AG08396 (cell line): ENCODE data around the gene MAP2K6.

Experiments
- DNase-seq: peaks from one replicate; pipeline ENCODE4 v3.0.0; 2012; ENCODE audit warnings: low spot score, mixed read lengths

The MAP2K6 gene

DNA sequence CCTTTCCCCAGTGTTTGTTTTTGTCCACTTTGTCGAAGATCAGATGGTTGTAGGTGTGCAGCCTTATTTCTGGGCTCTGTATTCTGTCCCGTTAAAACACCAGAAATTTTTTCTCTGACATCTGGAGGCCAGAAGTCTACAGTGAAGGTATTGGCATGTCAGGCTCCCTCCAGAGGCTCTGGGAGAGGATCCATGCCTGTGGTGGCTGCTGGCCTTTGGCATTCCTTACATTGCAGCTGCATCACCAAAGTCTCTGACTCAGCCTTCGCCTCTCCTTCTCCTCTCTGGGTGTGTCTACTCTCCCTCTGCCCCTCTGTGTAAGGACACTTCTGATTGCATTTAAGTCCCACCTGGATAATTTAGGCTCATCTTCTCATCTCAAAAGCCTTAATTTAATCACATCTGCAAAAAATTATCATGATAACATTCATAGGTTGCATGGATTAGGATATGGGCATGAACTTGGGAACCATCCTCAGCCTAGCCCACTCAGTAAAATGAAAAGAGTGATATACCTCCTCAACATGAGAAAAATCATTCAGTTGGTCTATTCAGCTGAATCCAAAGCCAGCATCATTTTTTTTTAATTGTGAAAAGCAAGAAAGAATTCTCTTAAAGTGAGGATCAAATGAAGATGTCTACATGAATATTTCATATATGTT, 78.0 kb downstream of the MAP2K6 start:
- peak; percentile 85 for DNase-seq

DNA sequence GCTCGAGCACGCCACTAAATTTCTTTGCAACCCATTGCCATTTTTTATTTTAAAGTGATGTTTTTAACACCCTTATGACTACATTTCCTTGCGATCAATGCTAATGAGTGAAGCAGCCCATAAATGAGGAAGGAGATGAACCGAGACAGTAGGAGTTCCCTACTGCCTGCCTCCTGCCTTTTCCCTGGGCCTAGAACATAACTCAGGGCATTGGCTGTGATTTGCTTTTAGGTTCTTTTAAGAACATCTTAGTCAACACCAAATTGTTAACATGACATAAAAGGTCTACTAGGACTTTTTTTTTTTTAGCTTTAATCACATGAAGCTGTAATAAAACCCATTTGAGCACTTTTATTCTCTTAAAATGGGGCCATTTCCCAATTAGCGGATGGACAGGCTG, 81.3 kb downstream of the MAP2K6 start:
- no peak for DNase-seq

DNA sequence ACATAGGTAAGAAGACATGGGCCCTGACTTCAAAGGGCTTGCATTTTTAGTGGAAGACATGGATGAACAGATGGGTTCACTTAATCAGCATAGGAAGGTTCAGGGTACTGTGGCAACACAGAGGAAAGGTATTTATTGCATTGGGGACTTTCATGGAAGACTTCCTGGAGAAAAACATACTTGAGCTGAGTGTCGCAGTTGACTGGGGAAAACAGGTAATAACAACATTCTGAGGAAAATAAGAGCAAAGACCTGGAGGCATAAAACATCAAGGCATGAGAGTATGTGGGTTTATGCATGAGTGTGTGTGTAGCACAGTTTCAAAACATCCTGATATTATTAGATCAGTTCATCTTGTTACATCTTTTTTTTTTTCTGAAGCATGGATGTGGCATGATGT, 82.7 kb downstream of the MAP2K6 start:
- DNase-seq, result no peak

DNA sequence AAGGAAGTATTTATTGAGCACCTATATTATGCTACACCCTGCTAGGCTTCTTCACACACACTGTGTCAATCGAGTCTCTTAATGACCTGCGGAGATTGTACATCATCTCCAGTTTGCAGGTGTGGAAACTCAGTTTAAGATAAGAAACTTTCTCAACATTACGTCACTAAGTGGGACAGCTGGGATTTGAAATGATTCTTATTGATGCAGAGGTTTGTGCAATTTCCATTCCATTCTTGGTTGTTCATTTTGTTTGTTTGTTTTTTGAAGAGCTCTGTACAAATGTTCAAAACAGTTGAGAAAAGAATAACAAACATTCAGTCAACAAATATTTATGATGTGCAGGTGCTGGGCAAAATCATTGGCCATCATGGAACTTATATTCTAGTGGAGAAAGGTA, 84.8 kb downstream of the MAP2K6 start:
- DNase-seq, result no peak

DNA sequence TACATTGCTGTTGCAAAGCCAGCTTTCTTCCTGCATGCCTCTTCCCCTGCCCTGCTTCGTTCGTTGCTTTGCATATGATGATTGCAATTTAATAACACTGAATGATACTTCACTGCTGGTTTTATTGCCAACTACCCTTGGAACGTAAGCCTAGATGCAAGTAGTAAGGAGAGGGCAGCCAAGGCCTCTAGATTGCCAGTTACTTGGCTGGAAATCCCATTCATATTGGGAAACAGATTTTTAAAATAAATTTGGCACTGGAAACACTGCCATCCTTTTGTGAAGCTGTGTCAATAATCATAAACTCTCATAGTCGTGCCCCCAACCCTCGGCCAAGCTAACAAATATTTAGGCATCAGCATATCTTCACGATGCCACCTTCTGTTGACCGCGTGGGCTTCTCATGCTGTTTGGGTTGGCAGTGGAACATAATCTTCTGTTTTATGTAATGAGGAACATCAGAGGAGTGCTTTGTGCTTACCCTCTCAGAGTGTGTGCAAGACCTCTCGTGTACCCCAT, 86.5 kb downstream of the MAP2K6 start:
- DNase-seq, result no peak

DNA sequence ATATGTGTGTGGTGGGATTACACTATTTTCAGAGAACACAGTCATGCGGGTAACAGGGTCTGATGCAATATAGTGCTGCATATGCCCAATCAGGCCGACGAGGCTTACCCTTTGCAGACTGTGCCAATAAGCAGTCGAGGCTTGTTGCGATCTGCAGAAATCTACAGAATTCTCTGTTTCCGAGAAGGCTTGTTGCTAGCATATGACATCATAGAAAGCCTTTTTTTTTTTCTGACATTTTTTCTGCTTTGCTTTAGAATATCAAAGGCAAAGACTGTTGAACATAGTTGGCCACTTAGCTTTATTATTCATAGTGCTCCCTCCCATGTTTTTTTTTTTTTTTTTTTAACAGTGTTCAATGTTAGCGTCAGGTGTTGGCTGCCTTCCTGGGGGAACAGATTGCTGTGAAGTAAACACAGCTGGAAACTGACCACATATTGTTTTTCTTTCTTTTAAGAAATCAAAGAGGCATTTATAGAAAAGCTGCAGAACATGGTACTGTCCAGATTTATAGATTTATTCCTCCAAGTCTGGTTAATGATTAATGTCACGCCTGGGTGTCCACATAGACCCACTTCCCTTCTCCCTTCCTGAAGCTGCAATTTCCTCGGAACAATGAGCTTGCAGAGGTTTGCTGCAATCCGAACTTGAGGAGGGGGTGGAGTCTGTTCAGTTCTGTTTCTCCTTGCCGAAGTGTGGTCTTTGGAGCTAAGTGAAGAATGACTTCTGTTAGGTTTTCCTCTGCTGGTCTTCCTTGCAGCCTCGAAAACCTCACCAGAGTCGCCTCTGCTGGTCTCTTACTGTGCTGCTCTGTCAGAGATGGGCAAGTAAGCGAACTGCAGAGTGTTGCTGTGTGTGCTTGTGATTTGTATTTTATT, 87.3 kb downstream of the MAP2K6 start:
- peak; percentile 24 for DNase-seq

DNA sequence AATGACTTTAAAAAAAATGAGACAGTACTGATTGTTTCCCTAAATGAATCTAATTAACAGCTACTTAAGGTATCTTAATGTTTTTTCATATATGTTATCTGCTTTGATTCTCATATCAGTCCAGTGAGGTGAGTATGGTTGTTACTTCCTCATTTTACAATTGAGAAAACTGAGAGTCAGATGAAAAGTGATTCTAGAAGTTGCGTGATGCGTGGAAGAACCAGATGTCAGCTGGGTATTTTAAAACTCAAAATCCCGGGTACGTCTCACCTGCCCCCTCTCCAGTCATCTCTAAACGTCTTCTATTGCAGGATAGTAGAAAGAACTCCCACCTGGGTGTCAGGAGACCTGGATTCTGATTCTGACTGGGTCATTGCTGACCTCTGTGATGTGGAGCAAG, 89.2 kb downstream of the MAP2K6 start:
- DNase-seq, result no peak

DNA sequence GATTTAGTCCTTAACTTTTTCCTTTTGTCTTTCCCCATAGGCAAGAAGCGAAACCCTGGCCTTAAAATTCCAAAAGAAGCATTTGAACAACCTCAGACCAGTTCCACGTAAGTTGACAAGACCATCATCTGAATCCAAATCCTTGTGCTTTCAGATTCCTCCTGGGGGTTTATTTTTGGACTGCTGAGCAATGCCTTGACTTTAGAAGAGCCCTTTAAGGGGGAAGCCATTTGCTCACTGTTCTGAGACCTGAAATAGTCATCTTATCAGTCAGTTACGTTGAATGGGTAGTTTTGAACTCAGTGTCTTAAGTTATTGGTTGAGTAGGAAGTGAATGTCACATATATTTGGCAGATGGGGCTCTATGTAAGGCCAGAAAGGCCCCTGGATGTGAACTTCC, 91.2 kb downstream of the MAP2K6 start:
- DNase-seq, result no peak

DNA sequence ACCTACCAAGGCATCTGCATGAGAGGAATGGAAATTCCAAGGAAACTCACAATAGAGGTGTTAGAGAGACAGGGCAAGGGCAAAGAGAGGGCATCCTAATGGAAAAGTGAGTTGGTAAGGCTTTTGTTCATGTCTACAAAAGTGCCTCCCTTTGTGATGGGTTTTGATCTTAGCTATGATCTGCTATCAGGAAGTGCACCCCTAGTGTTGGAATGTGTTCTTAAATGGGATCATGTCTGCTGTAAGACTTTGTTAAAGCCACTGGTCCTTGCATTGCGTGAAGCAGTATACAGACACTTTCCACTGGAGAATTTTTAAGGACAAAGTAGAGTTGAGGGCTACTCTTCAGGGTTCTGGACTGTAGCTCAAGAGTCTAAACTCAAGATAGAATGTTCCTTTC, 92.0 kb downstream of the MAP2K6 start:
- no peak for DNase-seq

DNA sequence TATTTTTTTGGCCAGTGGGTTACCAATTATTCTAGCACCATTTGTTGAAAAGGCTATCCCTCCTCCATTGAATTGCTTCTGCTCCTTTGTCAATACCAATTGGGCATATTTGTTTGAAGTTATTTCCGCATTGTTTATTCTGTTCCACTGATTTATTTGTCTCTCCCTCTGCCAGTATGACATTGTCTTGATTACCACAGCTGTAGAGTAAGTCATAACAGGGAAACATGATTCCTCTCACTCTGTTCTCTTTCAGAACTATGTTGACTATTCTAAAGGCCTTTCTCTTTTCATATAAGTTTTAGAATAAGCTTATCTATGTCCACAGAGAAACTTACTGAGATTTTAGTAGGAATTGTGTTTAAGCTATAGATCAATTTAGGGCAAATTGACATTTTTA, 94.3 kb downstream of the MAP2K6 start:
- DNase-seq, result no peak

DNA sequence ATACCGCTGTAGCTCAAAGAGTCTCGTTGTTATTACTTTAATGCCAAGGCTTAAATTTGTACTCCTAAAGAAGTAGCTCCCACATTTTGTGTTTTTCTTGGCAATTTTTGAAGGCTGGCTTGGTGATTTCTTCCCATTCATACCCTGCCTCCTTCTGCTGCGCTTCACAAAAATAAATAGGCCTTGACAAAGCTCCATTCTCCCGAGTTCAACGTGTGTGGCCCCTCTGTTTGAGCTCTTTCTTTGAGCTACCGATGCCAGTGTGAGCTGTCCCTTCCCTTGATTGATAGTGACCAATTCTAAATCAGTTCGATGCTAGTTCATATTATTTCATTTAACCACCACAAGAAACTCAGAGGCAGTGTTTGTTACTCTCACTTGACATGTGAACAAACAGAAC, 96.8 kb downstream of the MAP2K6 start:
- DNase-seq, result no peak

DNA sequence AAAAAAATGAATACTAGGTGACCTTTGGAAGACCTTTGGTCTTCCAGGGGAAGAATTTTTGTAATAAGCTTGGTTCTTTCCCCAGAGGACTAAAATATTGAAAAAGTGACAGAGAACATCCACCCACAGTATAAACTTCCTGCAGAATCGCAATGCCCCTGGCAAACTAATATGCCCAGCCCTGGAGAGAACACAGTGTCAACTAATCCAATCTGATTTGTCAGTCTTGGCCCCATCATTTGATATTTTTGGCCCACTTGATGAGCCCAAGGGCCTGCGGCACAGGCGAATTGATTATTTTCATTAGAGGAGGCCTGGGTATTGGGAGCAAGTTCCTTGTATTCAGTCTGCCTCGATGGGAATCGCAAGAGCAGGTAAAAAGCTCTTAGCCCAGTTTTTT, 98.4 kb downstream of the MAP2K6 start:
- no peak for DNase-seq

DNA sequence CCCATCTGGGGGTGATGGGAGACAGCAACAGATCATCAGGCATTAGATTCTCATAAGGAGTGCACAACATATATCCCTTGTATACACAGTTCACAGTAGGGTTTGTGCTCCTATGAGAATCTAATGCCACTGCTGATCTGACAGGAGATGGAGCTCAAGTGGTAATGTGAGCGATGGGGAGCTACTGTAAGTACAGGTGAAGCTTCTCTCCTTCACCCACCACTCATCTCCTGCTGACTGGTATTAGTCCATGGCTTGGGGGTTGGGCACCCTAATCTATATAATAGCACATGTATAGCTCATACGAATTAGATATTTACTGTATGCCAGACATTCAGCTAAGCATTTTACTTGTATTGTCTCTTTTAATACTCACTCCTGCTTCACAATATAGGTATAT, 101.7 kb downstream of the MAP2K6 start:
- no peak for DNase-seq

DNA sequence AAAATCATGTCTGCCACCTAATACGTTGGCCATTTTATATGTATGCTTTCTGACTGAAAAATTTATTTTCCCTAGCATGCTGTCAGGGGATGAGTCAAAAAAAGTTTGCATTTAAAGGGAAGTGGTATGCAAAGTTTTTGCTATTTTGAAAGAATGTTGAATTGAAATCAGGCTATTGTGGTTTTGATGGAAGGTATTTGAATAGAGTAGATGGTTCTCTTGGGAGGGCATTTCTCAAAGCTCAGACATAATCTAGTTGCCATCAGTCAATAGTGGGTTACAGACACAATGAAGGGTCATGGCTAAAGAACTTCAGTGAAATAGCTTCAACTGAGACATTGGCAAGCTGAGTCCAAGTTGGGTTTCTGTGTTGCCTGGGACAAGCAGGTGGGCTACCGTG, 102.4 kb downstream of the MAP2K6 start:
- no peak for DNase-seq

DNA sequence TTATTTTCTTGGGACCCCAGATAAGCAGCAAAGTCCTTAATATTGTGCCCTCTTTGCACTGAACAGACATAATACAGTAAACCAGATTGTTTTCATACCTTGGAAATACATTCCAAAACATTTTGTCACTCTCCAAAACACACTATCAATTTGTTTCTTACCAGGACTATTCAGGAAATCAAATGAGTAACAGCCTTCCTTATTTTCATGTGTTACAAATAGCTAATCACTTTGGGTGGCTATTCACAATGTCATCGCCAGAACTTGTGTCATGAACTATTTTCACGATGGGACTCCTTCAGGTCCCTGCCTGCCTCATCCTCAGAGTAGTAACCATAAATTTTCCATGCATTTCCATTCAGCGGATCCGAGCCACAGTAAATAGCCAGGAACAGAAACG, 104.5 kb downstream of the MAP2K6 start:
- DNase-seq, result no peak

DNA sequence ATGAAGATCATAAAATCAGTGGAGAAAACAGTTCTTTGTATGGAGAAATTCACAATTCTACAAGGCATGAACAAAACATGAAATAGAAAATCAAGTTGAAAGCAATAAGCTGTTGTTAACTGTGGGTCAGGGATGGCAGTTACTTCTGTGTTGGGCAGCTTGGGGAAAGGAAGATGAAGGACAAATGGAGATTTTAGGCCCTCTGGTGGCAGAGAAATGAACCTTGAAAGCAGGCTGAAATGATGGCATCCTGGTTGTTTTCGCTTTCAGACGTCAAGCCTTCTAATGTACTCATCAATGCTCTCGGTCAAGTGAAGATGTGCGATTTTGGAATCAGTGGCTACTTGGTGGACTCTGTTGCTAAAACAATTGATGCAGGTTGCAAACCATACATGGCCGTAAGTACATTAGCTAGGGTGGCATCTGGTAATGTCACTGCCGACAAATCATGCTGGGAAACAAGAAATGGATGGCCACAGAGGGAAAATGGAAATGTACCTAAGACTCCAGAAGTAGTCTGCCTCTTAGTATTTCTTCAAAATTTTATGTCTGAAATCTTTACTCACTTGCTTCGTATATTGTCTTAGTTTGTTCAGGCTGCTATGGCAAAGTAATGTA, 108.9 kb downstream of the MAP2K6 start:
- DNase-seq, result peak; percentile 50

DNA sequence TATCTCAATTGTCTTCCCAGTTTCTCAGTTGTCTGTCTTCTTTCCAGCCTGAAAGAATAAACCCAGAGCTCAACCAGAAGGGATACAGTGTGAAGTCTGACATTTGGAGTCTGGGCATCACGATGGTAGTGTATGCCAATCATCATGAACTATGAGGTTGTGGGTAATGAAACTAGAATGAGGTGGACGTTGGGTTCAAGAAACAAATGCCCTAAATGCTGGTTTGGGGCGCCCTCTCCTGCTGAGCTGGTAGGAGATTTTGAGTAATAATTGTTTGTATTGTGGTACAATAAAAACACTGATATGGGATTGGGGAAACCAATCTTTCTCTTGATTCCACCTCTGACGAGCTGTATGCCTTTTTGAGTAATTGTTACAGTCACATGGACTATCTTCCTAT, 110.4 kb downstream of the MAP2K6 start:
- no peak for DNase-seq

DNA sequence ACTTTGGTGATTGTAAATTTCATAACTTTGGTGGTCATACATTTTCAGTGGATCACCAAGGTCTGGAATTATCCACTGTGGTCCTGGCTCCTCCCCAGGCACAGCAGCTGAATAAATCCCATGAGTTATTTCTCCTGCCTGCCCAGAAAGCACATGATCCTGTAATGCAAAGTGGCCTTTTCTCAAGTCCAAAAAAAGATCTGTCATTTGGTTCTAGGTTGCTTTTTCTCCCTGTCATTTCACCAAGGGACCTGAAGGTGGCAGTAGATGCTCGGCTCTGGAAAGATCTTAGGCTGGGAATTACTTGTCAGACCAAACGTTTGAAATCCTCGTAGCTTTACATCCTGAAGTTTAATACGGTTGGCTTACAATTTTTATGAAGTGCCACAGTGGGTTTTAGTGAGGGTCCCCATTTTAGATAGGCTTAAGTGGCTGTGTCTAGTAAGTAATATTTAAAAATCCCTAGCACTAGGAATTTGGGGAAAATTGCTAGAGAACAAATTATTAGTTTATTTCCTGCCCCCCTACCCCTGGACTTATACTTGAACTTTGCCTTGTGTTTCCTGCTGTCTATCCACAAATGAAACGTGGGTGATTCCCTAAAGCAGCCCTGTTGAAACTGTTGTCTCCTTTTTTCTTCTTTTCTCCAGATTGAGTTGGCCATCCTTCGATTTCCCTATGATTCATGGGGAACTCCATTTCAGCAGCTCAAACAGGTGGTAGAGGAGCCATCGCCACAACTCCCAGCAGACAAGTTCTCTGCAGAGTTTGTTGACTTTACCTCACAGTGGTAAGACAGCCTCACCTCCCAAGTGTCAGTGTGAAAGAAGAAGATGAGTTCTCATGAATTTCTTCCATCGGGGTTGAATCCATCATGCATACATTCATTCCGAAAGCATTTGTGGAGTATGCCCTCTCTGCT, 111.7 kb downstream of the MAP2K6 start:
- peak; percentile 51 for DNase-seq

DNA sequence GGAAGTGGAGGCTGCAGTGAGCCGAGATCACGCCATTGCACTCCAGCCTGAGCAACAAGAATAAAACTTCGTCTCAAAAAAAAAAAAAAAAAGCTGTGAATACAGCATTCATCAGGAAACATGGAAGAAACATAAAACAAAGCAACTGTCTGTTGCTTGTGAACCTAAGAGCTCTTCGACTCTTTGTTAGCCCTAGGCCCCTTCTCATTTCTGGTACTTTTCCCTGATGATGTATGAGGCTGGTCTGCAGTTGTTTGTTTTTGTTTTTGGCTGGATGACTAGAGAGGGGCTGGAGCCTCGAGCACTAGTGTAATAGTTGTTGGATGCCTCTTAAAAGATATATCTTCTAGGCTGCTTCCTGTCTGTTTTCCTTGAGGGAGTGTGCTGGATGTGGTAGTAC, 113.5 kb downstream of the MAP2K6 start:
- no peak for DNase-seq

DNA sequence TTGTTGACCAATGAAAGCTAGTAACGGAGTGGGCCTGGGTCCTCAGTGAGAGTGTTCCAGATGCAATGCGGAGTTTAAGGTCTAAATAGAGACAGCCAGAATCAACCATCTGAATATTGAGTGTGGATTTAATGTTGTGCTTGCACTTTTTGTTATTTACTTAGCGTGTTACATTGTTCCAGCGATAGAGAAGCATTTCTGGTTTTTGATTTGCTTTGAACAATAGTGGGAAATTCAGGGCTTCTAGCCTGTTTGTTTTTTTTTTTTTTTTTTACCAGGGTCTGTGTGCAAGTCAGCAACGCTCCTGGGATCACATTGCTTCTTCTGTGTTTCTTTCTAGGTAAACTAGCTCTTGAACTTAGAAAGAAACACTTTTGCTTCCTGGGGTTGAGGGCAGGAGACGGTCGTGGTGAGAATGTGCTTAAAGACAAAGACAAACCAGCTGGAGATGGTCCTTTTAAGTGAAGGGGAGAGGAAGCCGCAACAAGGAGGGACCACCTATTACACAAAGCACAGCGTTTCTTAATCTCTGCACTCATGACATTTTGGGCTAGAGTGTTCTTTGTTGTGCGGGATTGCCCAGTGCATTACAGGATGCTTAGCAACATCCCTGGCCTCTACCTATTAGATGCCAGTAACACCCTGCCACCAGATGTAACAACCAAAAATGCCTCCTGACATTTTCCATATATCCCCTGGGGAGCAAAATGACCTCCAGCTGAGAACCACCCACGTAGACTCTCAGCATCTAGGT, 119.2 kb downstream of the MAP2K6 start:
- DNase-seq, result no peak

DNA sequence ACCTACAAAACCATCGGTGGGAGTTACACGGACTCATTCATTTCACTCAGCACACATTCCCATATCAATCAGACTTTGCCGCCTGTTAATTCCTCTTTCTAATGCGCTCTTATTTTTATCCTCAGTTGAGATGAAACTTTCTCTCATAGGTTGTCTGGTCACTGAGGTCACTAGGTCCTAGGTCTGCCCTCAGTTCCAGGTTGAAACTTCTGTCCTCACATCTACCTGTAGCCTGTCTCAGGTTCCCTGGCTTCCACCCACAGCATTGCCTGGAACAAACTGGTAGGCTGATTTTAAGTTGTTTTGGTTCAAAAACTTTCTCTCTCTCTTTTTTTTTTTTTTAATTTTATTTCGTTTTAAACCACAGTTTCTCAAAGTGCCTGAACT, 119.7 kb downstream of the MAP2K6 start:
- DNase-seq, result no peak
